Activated naive CD8-positive, alpha-beta T cell treated with anti-CD3 and anti-CD28 coated beads, Interleukin-2, amount 50 U/mL, for 16 hours (primary cell): ENCODE results near the gene USH1G.
"Not testable (repeated sequence)": the region's sequence is repeated elsewhere in the genome, so short reads cannot be mapped to it uniquely, and the experiment has no call there.

ENCODE experiments used
- DNase-seq: peaks from one replicate; pipeline ENCODE4 v3.0.0-alpha.2; 2020; ENCODE audit warnings: low read depth, low spot score

USH1G gene

DNA sequence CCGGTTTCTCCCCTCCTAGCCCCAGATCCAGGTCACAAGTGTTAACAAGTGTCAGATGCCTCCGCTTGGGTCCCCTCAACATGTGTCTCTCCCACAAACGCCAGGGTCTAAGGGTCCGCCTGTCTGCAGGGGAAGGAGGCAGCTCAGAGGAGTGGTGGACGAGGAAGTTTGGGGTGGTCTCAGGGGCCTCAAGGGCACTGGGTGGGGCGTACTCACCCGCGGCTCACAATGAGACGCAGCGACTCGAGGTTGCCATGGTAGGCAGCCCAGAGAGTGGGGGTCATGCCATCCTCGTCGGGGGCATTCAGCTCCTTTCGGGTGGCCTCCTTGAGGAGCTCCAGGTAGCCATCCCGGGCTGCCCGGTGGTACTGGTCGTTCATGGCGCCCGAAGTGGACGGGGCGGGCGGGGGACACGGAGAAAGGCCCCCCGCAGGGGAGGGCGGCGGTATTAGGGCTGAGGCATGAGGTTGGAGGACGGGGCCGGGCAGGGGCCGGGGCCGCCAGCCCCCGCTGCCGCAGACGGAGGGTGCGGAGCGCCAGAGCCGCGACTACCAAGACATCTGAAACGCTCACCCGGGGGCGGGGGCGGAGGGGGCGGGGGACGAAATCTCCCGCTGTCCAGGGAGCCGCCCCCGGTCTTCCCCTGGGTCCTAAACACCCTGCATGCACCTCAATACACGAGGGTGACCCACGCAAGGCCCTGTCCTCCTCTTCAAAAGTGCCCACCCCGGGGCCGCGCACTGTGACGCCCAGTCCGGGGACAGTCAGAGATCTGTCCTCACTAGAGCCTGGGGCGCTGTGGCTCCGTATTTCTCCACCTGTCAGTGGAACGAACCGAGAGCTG lies at the start of gene USH1G:
USH1G (minus strand) TSS at position 562 of the 844 bp plus-strand sequence; CDS start at position 380, 182 bp downstream.
- no peak for DNase-seq

DNA sequence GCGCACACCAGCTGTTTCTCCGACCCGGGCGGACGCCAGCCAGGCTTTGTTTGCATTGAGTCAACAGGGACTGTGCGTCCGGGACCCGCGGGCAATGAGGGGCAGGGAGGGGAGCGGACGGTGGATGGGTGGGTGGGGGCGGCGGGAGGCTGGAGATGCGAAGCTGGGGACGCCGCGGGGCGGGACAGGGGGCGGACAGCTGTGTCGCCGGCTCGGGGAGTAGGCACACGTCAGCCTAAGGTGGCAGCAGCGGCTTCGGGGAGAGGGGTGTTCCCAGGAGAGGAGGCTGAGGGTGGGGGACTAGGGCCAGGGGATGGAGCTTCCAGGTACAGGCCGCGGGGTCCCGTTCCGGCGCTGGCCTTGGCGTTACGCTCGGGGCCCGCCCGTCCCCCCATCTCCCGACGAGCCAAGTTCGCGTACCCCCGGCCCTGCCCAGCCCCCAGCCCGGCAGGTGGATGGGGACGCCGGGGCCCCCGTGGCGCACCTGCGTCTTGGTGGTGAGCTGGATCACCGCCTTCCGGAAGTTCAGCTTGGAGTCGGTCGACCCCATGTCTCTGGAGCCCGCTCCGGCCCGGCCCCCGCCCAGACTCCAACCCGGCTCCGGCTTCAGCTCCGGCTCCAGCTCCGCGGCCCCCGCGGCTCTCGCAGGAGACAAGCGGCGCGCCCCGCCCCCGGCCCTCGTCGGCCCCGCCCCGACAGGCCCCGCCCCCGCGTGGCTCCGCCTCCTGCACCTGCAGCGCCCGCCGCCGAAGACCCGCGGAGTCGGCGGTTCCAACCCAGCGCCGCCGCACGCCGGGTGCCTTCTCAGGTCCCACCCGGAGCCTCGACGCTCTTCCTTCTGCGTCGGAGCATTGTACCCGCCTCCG lies 49.3 kb upstream of the USH1G start, which contains the start of gene HID1:
HID1 (minus strand) TSS at position 653 of the 866 bp plus-strand sequence; CDS start at position 550, 103 bp downstream.
- peak; percentile 68 for DNase-seq

DNA sequence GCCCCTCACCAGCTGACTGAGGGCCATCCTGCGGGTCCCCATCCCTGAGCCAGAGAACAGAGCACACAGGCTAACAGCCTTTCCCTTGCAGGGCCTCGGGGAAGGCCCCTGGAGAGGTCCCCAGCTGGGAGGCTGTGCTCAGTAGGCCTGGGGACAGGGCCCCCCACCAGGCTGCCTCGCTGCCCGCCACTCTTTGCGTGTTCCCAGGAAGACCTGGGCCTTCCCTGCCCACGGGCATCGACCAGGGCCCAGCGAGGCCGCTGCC lies 48.7 kb upstream of the USH1G start:
- DNase-seq: no peak

DNA sequence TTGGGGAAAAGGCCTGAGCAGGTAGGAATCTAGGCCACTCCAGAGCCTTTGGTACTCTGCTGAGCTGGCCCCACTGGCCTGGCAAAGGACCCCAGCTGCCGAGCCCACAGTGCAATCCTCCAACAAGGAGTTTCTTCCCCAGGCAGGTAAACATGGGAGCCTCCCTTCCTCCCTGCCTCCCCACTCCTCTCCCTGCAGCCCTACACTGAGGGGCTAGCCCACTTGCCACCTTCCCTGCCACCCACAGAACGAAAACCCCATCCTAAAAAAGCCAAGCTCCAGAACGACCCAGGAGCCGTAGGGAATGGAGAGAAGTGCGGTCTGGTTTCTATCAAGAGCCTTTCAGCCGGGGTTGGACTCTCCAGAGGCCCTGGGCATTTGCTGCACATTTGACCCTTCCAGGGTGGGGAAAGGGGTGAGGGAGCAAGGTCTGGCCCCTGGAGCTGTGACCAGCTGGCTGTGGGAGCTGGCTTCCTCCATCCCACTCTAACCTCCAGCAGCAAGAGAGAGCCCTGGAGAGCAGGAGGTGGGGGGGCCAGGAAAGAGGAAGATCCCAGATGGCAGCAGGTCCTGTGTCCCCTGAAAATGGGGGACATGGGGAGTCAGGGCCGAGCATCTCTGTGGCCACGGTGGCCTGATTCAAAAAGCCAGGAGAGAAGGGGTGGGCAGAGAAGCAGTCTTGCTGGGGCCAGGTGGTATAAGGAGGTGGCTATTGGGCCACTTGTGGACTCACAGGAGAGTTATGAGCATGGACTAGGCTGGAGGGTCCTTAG lies 48.2 kb upstream of the USH1G start:
- no peak for DNase-seq

DNA sequence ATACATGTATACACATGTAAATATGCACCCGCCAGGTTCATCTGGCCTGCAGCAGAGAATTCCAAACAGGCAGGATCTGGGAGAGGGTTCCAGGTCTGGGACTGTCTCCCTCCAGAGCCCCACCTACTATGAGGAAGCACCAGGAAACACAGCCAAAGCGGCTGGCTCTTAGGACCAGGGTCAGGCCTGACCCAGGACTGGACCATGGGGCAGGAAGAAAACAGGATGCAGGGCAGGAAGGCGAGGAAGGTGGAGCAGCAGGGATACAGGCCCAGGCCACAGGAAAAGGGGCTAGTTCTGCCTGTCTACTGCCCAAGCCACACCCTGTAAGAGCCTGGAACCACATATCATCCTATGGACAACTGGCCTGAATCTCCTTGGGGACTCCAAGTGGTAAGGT lies 47.3 kb upstream of the USH1G start:
- no peak for DNase-seq

DNA sequence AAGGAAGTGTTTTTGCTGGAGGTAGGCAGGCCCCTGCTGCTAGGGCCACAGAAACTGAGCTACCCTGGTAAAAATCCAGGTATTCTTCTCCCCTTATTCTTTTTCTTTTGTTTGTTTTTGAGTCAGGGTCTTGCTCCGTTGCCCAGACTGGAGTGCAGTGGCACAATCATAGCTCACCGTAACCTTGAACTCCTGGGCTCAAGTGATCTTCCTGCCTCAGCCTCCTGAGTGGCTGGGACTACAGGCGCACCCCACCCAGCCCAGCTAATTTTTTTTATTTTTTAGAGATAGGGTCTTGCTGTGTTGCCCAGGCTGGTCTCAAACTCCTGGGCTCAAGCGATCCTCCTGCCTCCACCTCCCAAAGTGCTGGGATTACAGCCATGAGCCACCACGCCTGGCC lies 46.4 kb upstream of the USH1G start:
- not testable (repeated sequence) for DNase-seq

DNA sequence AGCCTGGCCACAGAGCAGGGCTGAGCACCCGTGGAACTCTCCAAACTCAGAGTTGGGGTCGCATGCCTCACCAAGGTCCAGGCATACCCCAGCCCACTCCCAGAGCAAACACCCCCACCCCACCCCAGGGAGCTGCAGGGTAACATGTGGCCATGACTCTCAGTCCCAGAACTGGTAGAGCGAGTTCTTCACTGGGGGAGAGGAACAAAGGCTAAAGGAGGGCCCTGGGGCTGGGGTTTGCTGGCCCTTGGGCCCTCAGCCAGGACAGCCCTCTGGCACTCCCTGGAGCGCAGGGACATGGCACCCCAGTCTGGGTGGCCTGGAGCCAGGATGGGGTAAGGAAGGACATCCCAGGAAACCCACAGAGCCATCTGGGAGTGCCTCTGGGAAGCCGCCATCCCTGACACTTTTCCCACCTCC lies 45.3 kb upstream of the USH1G start:
- DNase-seq: no peak

DNA sequence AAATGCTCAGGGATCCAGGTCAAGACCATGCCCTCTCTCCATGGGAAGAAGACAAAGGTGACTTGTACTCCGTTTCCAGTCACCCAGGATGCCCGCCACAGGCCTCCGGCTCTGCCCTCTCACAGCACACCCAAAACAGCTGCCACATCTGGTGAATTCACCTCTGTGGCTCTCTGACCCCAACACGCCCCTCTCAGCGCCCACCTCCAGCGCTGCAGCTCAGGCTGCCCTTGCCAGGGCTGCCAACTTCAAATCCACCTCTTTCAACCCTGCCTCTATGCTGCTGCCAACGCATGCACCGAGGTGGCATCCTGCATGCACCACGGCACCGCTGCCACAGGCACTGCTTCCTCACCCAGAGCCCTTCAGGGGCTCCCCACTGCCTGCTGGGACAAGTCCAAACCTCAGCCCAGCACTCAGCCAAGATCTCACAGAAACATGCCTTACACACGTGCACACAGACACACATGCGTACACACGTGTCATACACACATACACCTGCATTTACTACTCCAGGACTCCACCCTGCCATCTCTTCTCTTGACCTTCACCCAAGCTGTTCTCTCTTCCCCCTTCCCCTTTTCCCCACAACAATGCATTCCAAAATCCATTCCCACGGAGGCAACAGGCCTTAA lies 42.0 kb upstream of the USH1G start:
- no peak for DNase-seq

DNA sequence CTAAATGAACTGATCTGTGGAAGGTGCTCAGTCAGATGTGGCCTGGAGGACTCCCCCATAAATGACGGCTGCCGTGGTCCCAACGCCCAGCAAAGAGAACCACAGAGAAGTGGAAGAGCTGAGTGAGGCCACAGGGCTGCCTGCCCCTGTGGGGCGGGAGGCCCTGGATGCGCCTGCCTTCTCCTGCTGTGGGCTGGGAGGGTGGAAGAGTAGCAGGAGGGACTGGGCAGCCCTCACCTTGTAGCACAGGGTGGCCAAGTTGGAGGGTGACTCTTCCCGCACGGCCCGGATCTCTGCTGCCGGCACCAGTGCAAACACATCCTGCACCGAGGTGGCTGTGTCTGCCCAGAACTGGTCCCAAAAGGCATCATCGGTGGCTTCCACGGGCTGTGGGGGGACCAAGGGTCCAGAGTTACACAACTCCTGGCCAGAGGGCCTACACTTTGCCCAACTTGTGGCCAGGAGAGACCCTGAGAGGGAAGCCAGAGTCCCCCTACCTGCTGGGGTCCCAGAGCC lies 41.2 kb upstream of the USH1G start:
- DNase-seq: no peak

DNA sequence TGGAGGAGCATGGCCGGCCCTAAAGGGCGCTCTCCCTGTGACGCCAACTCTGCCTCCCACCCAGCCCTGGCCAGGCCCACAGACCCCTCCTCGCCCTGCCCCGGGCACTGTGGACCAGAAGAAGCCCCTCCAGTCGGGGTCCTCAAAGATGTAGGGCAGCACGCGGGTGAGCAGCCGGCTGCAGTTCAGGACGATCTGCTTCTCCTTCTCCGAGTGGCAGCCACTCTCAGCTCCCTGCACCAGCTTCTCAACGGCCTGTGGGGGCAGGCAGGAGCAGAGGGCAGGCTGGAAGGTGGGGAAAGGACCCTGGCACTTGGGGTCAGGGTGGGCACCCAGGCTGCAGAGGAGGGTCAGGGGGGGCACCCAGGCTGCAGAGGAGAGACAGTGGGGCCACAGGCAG lies 40.6 kb upstream of the USH1G start:
- no peak for DNase-seq

DNA sequence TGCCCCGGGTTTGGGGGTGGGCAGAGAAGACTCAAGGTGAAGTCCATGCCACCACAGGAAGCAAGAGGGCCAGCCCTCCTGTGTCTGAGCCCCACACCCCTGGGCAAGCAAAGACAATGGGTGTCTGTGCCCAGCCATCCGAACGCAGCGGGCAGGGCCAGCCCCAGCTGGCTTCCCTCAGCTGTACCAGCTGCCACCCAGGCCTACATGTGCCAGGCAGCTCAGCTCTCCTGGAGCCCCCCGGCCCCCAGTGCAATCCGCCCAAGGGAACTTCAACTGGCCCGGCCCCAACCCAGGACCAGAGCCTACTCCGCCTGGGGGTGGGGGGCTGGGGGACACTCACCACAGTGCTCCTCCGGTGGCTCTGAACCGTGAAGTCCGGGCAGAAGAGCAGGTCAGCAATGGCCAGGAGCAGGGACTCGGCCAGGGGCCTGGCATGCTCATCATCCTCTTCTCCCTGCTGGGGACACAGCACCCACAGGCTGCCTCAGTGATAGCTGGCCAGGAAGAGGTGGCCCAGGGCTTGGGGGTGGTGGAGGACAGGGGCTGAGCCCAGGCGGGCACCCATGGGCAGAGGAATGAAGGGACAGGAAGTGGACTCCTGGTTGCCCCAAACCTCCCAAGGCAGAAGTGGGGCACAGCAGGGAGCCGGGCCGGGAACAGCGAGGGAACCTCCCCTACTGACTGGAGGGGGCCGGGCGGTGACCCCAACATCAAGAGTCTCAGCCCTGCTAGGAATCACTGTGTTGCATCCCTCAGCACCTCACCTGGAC lies 39.8 kb upstream of the USH1G start:
- no peak for DNase-seq

DNA sequence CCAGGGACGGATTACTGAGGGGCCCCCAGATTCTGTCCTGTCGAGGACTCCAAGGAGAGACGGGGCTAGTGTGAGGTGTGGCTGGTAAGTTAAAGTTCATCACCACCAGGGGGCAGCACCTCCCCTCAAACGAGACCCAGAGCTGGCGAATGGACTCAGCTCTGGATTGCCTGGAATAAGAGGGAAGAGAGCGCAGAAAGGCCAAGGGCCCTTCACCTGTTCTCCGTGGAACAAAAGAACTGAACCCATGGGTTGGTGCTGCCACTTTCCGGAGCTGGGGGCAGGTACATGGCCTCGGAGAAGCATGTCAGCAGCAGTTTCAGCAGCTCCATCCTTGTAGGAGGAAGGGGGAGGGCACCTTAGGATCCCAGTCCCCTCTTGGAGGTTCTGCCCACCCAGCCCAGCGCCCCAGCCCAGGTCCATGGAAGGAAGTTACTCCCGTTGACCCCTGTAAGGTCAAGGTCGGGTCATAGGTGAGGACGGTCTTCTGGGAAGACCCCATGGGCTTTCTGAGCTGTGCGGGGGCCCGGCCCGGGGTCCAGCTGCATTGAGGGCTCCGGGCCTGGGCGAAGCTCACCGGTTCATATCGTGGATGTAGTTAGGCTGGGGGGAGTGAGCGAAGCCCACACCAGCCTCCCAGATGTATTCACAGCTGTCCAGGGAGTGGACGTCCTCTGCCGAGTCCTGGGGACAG lies 38.7 kb upstream of the USH1G start:
- DNase-seq: peak; percentile 79

DNA sequence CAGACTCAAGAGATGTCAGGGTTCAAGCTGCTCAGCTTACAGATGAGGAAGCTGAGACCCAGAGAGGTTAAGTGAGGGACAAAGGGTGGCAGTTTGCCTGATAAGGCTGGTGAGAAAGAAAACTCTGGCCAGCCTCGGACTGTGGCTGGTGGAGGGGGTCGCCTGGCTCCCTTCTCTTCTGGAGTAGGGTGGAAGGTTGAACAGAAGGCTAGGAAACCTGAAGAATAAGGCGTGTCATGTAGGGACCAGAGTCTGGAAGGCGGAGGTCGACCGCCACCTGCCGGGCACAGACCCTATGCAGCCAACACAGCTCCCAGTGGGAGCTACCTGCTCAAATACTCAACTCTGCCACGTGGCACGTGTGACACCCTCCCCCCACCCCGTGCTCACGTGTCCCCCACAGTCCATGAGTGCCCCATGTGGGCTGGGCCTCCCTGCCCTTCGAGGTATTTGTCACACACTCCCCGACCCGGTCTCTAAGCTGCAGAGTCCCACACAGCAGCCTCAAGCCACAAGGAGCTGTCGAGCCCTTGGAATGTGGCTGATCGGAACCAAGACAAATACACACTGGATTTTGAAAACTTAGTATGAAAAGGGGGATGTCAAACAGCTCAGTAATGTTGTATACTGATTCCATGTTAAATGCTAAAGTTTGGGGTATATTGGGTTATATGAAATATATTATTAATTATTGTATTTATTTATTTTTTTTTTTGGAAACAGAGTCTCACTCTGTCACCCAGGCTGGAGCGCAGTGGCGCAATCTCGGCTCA lies 37.7 kb upstream of the USH1G start:
- DNase-seq: no peak

DNA sequence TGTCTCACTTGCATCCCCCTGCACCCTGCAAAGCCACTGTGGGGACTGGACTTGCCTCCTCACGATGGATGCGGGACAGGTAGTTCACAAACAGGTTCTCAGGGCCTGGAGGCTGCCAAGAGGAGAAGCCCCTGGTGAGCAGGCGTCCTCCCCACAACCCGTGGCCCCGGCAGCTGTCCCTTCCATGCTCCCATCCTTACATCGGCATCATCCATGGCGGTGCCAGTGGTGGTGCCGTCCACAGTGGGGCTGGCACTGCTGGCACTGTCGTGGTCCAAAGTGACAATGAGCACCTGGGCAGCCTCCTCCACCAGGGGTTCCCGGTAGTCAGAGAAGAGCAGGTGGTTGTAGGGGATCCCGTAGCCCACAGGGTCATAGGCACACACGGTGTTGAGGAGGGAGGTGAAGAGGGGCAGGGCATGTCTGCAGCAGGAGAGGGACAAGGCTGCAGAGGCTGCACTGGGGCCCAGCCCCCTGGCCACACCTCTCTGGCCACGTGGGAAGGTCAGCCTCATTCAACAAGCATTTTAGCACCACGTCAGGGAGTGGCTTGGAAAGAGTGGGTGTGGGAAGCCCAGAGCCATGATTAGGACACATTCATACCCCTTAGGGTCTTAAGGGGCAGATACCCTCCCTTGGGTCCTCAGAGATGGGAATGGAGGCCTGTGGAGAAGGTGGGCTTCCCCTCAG lies 36.9 kb upstream of the USH1G start:
- DNase-seq: no peak

DNA sequence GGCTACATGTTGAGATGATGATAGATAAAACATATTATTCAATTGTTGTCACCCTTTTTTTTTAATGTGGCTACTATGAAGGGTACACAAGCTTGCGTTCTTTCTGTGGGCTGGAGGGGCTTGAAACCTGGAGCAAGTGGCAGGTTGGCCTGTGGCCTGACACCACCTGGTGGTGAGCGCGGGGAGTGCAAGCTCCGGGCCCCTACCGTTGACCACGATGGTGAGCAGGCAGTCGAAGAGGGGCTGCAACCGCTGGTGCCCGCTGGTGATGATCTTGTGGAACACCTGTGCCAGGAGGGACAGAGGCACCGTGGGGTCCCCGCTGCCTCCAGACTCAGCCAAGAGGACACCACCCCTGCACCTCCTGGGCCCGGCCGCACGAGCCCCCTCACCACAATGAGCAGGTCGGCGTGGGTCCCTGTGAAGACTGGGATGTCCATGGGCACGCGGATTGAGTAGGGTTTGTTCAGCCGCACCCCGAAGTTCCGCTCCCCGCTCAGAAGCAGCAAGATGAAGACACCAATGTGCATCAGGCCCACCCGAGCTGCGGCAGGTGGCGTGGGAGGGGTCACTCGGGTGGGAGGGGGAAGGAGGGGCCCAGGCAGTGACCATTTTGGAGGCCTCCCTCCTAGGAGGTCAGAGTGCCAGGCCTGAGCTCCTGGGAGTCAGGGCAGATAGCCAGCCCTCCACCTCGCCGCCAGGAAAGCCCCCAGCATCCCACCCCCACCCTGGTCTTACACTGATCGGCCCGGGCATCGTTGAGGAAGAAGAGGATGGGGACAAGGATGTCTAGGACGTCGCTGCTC lies 35.1 kb upstream of the USH1G start:
- DNase-seq: peak; percentile 57

DNA sequence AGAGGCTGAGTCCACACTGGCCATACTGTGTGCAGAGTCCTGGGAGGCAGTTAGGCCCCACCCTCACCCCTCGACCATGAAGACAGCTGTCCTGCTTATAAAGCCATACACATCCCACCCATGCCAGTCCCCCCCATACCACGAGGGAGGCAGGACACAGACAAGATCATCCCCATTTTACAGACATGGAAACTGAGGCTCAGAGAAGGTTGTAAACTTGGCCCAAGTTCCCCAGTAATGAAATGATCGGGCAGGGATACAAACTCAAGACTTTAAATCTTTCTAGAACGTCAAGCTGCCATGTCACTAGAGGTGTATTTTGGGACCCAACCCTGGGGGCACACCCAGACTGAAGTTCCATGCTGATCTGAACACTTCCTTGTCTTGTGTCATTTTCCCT lies 33.0 kb upstream of the USH1G start:
- no peak for DNase-seq

DNA sequence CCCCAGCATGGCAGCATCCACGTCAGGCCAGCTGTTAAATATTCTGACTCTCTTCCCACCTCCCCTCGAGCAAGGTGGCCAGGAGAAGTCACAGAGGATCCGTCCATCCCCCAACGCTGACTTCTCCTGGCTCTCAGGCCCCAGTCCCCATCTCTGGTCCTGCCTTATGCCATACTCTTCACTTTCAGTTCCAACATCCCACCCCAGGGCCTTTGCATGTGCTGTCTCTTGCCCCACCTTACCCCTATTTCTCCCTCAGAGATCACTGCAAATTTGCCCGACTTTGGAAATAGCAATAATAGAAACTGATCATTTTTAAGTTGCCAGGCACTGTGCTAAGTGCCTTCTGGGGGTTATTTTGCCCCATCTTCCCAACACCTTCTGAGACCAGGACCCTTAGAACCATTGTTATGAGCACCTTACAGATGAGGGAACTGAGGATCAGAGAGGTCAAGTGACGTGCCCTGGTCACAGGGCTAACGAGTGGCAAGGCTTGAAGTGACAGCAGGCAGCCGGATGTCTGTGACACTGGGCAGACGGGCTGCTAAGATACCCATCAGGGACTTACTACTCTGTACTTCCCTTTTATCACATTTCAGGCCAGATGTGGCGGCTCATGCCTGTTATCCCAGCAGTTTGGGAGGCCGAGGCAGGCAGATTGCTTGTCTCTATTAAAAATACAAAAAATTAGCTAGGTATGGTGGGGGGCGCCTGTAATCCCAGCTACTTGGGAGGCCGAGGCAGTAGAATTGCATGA lies 31.8 kb upstream of the USH1G start:
- DNase-seq: no peak
